T-helper 22 cell (primary cell): ENCODE data around the gene RDH13.
"Not testable (repeated sequence)": the region's sequence is repeated elsewhere in the genome, so short reads cannot be mapped to it uniquely, and the experiment has no call there.

Experiments used
- DNase-seq: peaks from one replicate; pipeline ENCODE4 v3.0.0-alpha.2; 2020; ENCODE audit warnings: low read depth

Gene RDH13

GRCh38 chr19:55014714-55015113 is 48.2 kb downstream of the RDH13 start:
- no peak for DNase-seq

GRCh38 chr19:55013596-55013995 is 49.4 kb downstream of the RDH13 start:
- DNase-seq = no peak

GRCh38 chr19:55012306-55012705 is 50.6 kb downstream of the RDH13 start:
- DNase-seq = no peak

- not testable (repeated sequence) for DNase-seq
Observed at GRCh38 chr19:55010561-55010960, 52.4 kb downstream of the RDH13 start.

- DNase-seq = not testable (repeated sequence)
Observed at GRCh38 chr19:55008781-55009180, 54.2 kb downstream of the RDH13 start.

- not testable (repeated sequence) for DNase-seq
Observed at GRCh38 chr19:55008189-55008588, 54.8 kb downstream of the RDH13 start.

- not testable (repeated sequence) for DNase-seq
Observed at GRCh38 chr19:55007537-55007936, 55.4 kb downstream of the RDH13 start.

GRCh38 chr19:55006795-55007194 is 56.2 kb downstream of the RDH13 start:
- not testable (repeated sequence) for DNase-seq

- DNase-seq = peak; percentile 55
Observed at GRCh38 chr19:55005684-55006488, 57.1 kb downstream of the RDH13 start.

- no peak for DNase-seq
Observed at GRCh38 chr19:55000761-55001160, 62.2 kb downstream of the RDH13 start.

GRCh38 chr19:54998751-54999239 is 64.2 kb downstream of the RDH13 start:
- DNase-seq = not testable (repeated sequence)

- no peak for DNase-seq
Observed at GRCh38 chr19:54995561-54995960, 67.4 kb downstream of the RDH13 start.
